Endothelial cell of hepatic sinusoid (primary cell): ENCODE measurements around the gene METTL22.

Experiments used
- in situ Hi-C: cut with HindIII; loops from 2 replicates; pipeline ENCODE4 v1.10.0; 2017; ENCODE audit warnings: low sequenced_read_pairs

METTL22 gene, protein sequence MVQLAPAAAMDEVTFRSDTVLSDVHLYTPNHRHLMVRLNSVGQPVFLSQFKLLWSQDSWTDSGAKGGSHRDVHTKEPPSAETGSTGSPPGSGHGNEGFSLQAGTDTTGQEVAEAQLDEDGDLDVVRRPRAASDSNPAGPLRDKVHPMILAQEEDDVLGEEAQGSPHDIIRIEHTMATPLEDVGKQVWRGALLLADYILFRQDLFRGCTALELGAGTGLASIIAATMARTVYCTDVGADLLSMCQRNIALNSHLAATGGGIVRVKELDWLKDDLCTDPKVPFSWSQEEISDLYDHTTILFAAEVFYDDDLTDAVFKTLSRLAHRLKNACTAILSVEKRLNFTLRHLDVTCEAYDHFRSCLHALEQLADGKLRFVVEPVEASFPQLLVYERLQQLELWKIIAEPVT

DNA sequence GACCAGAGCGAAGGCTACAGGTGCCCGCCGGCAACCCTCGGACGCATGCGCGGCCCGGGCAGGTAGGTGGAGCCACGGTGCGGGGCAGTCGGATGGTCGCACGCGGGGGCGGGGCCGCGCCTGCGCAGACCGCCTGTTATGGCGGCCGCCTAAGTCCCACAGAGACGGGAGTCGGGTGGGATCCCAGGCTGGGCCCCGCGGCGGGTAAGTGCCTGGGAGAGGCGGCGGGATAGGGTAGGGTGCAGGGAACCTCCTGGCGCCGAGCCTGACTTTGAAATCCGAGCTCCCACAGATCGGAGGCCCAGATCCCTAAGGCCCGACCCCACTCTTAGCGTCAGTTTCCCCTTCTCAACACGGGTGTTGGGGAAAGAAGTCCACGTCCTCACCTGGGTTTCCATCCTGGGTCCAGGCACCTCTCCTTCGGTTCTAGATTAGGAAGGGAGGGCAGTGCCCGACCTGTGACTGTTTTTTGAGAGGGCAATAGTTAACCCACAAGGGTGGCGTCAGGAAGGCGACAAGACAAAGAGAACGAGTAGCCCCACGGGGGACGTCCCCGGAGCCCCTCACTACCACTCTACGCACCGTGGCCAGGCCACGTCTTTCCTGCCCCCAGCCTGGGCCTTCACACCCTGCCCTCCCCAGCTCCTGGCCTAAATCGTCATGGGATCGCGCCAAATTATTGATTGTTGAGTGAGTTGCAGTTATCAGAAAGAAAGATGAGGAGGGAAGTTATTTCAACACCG lies at the start of gene METTL22:
Gene METTL22 (plus strand): TSS at position 127 of the 743 bp plus-strand sequence. CDS start 3,968 bp downstream, outside the sequence.
- in situ Hi-C loops: no loop called here

DNA sequence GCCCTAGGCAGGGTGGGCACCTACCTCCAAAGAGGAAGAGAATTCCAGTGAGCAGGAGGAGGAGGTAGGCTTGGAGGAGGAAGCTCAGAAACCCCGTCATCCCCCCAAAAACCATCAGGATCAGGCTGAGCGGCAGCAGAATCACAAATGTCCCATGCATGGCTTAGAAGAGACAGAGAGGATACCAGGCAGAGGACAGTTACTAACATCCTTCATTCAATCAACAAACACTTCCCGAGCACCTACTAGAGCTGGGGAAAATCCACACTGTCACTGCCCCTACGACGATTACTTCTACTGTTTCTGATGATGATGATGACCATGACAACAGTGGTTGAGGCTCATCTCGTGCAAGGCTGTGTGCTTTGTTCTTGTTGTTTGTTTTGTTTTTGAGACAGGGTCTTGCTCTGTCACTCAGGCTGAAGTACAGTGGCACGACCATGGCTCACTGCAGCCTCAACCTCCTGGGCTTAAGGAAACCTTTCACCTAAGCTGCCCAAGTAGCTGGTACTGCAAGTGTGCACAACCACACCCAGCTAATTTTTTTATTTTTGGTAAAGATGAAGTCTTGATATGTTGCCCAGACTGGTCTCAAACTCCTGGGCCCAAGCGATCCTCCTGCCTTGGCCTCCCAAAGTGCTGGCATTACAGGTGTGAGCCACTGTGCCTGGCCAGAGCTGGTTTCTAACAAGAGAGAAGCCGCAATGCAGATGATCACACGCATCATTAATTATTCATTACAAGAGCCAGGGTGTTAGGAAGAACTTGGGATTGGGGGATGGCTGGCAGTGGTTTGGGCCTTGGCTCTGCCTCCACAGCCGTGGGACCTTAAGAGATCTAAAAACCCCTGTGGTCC lies 49.2 kb upstream of the METTL22 start:
- in situ Hi-C loops: no loop called here

DNA sequence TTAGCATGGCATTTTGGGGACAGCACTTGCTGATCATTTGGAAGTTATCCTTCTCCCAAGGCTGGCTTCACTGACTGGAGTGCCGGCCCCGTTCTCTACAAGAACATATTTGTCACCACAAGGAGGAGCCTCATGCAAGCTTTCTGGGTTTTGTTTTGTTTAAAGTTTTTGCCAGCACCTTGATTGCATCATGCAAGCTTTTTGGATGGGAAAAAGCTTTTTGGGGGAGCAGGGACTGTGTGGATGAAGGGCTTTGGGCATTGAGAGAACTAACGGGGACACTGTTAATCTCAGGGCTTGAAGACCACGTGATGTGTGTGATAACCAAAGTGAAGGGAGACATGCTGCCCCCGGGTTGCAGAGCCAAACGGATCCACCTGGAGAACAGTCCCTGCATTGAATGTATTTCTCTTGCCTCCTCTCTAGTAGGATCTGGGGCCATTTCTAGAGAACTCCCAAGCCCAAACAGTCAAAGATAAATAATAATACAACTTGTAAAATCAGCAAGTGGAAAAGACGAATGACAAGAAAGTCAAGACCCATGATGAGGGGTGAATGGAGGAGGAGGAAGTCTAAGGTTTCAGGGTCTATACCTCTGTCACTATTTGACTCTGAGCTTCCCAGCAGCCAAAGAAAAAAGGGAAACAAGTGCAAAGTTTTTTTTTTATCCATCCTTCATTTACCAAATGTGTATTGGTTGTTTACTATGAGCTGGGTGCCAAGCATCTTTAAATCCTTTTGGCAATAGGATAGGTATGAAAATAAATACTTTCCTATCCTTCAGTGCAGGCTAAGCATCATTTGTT lies 48.4 kb upstream of the METTL22 start:
- in situ Hi-C loops: no loop called here

DNA sequence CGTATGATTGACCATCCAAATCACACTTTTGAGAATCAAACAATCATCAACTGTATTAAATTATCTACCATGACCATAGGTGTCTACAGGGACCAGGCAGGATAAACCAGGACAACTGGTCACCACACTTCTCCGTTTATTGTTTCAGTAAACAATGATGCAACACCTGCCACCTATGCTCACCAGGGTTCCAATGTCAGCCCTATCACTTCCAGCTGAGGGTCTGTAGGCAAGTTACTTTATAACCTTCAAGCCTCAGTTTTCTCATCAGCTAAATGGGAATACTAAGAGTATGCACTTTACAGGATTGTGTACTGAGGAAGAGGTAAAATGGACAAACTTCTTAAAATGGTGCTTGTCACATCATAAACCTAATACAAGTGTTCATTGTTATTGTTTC lies 46.1 kb upstream of the METTL22 start:
- in situ Hi-C loops: no loop called here

DNA sequence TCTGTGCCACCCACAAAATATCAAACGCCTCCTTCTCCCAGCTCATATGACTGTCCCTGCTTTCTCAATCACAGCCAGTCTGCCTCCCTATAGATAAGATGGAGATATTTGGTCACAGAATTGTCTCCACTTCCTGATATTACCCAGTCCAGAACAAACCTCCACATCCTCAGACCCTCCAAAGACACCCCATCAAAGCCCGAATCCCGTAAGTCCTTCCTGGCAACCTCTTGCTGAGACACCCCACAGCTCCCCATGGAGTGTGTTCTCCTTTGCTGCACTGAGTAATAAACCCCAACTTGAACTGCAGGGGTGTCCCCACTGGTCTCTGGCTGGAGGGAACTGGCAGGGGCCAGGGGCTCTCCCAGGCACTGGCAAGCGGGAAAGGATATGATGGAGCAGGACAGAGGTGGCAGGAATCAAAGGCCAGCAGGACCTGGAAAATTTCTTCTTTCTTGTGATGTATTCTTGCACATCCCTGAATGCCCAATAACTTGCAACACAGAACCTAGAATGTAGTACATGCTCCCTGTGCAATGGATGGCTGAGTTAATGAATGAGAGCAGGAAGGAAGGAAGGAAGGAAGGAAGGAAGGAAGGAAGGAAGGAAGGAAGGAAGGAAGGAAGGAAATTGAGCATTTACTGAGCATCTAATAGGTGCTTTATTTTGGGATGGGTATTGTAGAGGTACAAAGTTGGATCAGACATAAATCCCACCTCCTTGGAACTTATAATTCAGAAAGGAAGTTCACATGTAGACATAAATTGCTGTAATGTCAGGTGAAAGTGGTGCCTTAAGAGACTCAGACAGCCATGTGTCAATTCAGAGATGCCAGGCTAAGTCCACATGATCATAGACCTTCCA lies 45.1 kb upstream of the METTL22 start:
- in situ Hi-C loops: no loop called here

DNA sequence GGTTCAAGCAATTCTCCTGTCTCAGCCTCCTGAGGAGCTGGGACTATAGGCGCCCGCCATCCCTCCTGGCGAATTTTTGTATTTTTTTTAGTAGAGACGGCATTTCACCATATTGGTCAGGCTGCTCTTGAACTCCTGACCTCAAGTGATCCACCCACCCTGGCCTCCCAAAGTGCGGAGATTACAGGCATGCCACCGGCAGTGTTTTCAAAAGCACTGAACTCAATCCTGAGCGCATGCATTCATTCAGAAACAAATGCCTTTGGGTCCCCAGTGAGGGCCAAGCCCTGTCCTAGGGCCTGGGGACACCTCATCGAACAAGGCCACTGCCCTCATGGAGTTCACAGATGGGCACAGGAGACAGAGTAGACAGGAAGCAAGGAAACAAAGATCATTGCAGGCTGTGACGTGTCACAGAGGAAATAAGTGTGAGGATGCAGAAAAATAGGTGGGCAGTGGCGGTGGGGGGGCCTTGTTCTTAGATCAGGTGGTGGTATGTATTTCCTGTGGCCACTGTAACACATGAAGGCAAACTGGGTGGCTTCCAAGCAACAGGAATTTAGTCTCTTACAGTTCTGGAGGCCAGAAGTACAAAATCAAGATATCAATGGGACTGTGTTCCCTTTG lies 43.7 kb upstream of the METTL22 start:
- in situ Hi-C loops: no loop called here

DNA sequence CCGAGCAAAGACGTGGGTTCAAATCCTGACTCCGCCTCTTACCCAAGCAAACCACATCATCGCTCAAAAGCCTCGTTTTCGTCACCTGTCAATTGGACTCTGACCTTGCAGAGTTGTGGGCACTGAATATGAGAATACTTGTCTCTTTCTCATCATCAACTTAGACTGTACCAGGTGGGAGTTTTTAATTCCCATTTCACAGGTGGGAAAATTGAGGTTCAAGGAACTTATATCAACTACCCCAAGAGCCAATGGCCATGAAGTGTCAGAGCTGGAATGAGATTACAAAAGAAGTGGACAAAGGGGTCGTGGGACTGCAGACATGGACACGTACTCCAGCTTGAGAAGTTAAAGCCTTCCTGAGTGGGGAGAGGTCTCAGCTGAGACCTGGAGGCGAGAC lies 41.9 kb upstream of the METTL22 start:
- in situ Hi-C loops: no loop called here

DNA sequence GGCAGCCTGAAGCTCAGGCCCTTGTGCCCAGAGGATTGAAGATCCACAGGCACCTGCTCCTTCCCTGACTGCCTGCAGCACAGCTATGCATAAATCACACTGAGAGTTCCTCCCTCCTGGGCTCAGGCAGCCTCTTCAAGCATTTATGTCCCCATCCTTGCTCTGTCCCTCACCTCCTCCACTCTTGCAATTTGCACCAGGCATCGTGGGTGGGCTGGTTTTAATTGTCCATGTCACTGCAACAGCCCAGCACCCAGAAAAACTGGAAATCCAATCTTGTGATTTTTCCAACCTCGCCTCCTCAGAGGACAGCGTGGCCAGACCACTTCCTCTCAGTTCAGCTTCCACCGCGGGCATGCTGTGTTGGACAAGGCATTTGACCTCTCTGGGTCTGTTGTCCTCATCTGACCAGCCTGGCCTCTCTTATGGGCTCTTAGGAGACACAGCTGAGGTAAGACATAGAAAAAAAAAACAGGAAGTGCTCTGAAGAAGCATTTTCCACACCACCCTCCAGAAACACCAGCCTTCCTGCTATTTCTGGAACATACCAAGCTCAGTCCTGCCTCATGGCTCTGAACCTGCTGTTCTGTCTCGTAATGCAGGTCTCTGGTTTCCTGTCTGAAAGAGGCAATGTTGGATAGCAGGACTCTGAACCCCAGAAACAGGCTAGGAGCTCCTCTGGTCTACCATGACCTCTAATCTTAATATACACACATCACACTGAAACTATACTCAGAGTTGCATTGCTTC lies 39.5 kb upstream of the METTL22 start:
- in situ Hi-C loops: loop anchor here (5.0 kb wide), 1 partner anchor 45 kb away; no protein-coding TSS in a partner anchor

DNA sequence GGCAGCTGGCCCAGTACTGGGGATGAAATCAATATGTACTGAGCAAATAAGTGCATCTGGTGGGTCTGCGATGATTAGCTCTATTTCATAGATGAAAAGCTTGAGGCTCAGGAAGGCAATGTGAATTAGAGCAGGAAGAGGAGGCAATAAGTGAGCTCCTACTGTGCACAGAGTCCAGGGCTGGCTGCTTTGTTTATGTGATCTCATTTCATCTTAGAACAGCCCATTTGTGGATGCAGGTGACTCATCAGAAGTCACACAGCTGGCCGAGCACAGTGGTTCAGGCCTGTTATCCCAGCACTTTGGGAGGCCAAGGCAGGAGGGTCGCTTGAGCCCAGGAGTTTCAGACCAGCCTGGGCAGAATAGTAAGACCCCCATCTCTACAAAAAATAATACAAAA lies 38.3 kb upstream of the METTL22 start:
- in situ Hi-C loops: loop anchor here (5.0 kb wide), 1 partner anchor 46 kb away; no protein-coding TSS in a partner anchor

DNA sequence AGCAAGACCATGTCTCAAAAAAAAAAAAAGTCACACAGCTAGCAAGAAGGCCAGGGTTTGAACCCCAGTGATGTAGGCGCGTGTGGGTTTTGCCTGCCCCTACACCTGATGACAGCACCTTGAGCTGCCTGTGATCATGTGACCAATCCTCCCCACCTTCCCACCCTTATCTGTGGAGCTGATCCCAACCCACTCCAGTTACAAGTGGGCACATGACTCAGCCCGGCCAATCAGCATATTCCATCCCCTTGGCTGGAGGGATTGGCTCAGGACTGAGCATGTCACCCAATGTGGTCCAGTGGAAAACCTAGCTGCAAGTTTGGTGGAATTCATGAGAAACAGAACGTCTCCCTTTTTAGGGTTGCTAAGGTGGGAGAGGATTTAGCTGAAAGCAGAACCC lies 37.8 kb upstream of the METTL22 start:
- in situ Hi-C loops: loop anchor here (5.0 kb wide), 1 partner anchor 46 kb away; no protein-coding TSS in a partner anchor

DNA sequence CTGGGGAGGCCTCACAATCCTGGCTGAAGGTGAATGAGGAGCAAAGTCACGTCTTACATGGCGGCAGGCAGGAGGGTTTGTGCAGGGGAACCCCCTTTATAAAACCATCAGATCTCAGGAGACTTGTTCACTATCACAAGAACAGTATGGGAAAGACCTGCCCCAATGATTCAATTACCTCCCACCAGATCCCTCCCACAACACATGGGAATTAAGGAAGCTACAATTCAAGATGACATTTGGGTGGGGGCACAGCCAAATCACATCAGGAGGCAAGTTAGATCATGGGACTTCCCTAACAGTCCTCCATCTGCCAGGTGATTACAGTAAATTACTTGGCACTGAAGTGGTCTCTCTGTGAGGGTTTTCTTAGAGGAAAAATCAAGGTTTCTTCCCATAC lies 36.5 kb upstream of the METTL22 start:
- in situ Hi-C loops: no loop called here

DNA sequence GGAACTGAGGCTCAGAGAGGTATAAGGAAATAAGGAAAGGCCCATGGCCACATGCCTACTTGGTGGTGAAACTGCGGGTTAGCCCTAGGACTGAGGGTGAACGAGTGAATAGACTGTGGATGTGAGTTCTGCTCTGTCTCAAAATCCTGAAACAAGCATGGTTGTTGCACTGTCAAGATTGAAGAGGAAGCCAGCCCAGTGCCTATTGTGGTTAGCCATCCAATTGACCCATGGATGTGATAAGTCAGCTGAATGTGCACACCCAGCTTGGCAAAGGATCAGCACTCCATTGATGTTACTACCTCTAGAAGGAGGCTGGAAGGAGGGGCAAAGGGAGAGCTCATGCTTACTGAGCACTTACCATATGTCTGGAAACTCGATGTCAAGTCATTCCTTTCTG lies 35.6 kb upstream of the METTL22 start:
- in situ Hi-C loops: no loop called here

DNA sequence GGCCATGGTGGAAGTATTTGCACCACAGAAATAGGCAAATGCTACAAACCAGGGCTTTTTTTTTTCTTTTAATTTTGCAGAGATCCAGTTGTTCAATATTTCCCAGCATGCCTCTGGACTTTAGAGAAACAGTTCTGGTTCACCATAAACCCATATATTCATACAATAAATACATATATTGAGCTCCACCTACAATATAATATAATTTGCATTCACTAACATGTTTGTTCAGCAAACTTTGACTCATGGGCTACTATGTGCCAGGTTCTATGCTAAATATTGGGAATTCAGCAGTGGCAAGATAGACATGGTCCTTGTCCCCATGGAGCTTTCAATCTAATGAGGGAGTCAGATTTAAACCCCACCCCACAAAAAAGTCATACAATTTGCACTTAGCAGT lies 34.4 kb upstream of the METTL22 start:
- in situ Hi-C loops: no loop called here

DNA sequence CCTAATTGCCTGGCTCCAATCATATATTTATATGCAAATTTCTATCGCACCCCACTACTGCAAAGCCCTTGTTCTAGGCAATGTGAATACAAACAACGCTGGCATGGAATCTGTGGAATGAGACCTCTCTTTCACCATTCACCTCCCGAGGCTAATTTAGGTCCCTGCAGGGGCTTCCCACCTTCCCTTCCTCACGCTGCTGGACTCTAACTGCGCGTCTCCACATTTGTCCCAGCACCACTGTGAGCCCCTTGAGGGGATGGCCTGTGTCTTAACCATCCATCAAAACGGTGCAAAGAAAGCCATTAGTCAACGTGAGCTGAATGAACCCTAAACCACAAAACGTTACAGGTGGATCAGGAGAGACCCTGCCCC lies 32.8 kb upstream of the METTL22 start:
- in situ Hi-C loops: no loop called here

DNA sequence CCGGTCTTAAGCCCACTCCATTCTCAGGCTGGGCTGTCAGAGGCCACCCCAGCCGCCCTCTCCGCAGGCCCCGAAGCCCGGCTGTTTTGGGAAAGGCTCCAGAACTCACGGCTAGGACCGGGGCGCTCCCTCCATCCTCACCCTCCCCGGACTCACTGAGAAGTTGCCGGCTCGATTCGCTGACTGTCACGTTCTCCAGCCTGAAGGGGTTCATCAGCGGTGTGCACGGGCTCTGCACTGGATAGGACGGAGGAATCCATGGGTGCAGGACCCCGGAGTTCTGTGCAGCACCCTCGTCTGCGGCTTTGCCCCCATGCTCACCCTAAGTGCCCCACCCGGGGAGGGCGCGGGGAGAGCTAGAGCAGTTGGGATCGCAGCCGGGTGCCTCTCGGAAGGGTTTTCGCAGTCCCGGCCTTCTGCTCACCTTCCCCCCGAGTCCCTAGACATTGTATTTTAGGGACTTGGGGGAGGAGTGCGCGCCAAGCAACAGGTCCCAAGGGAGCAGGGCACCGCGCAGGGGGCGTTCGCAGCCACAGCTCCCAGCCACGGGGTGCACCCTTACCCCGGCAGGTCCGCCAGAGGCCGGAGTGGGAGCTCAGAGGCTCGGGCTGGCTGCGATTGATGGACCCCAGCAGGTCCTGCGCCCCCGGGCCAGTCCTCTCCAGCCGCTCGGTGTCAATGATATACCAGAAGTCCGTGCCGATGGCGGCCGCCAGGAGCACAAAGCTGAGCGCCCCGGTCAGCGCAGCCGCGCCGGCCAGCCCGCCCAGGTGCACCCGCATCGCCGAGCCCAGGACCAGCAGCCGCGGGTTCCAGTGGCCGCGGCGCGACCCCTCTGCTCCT lies 32.2 kb upstream of the METTL22 start:
- in situ Hi-C loops: no loop called here

DNA sequence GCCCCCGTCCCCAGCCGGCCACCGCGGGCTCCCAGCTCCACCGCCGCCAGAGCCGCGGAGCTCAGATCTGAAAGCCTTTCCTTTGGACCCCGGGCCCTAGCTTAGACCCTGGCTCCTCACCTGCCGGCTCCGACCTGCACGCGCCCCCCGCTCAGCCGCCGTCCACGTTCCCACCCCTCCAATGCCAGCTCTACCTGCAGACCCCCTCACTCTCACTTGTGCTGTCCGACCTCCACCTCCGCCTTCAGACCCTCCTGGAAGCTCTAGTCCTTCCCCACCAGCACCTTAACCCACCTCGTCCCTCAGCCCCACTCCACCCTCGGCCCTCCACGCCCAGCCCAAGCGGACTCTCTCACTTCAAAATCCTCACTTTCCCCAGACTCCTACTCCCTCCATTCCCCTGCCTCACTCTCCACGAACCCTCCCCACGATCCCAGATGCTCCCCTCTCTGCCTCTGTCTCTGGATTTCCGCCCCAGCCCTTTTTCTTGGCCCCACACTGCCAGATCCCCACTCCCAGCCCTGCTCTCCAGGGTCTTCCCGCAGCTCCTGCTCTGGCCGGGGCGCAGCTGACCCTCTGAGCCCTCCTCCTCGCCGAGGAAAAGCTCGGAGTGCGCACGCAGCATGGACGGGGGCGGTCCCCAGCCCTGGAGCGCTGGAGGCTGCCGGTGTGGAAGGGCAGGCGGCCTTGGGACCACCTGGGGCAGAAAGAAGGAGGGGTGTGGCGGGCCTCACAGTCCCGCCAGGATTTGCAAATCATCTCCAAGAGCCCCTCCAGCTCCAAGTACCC lies 31.4 kb upstream of the METTL22 start, which contains the start of gene TMEM114:
Gene TMEM114 (minus strand): TSS at position 612 of the 789 bp plus-strand sequence. CDS start 673 bp downstream, outside the sequence.
- in situ Hi-C loops: no loop called here
